RCC 7860 (cell line): ENCODE measurements around the gene COL9A3.

Source experiments
- DNase-seq: peaks from one replicate; pipeline ENCODE4 v3.0.0-alpha.2; 2015; ENCODE audit warnings: low spot score
- FAIRE-seq: peaks from 2 replicates; lab custom pipeline; 2012; peaks lifted over from hg19 to GRCh38; lab: Jason Lieb, UNC

COL9A3 gene

GRCh38 chr20:62809530-62810428 lies 7.1 kb upstream of the COL9A3 start:
- no peak for DNase-seq
- FAIRE-seq: no peak

- DNase-seq (no peak), FAIRE-seq (no peak)
These were observed 5.5 kb upstream of the COL9A3 start for GRCh38 chr20:62811320-62811719.

GRCh38 chr20:62811720-62812119 lies 5.1 kb upstream of the COL9A3 start:
- DNase-seq: no peak
- FAIRE-seq: no peak

- DNase-seq: no peak
- no peak for FAIRE-seq
These were observed 4.5 kb upstream of the COL9A3 start for GRCh38 chr20:62812181-62812906.

- FAIRE-seq (no peak), DNase-seq (no peak)
These were observed 4.0 kb upstream of the COL9A3 start for GRCh38 chr20:62812907-62813200.

GRCh38 chr20:62813588-62813987 lies 3.3 kb upstream of the COL9A3 start:
- DNase-seq (no peak), FAIRE-seq (no peak)

GRCh38 chr20:62814060-62814708 lies 2.7 kb upstream of the COL9A3 start:
- no peak for FAIRE-seq
- no peak for DNase-seq

- DNase-seq (no peak), FAIRE-seq (no peak)
These were observed 2.2 kb upstream of the COL9A3 start for GRCh38 chr20:62814709-62815065.

- FAIRE-seq: no peak
- no peak for DNase-seq
These were observed 1.5 kb upstream of the COL9A3 start for GRCh38 chr20:62815066-62815991.

GRCh38 chr20:62816031-62816883 lies 593 bp upstream of the COL9A3 start:
- no peak for FAIRE-seq

GRCh38 chr20:62817975-62818591 lies 1.2 kb downstream of the COL9A3 start:
- no peak for DNase-seq
- no peak for FAIRE-seq

More at GRCh38 chr20:62816031-62816883, 593 bp upstream of the COL9A3 start:
- no peak for DNase-seq

- DNase-seq (no peak), FAIRE-seq (no peak)
These were observed 2.0 kb downstream of the COL9A3 start for GRCh38 chr20:62818592-62819493.

GRCh38 chr20:62819494-62820174 lies 2.8 kb downstream of the COL9A3 start:
- DNase-seq: no peak
- FAIRE-seq: no peak

- no peak for DNase-seq
- no peak for FAIRE-seq
These were observed 3.5 kb downstream of the COL9A3 start for GRCh38 chr20:62820208-62820961.

GRCh38 chr20:62820962-62821725 lies 4.3 kb downstream of the COL9A3 start:
- DNase-seq (no peak), FAIRE-seq (no peak)

GRCh38 chr20:62821726-62822210 lies 4.9 kb downstream of the COL9A3 start:
- DNase-seq (no peak), FAIRE-seq (no peak)
